SU-DHL-6 (cell line): Measurements from ENCODE around the gene B3GNT5.

Source experiments
- H2AFZ ChIP-seq: fragments of 200-600 bp; sonication (generic); 2 replicates; pipeline ENCODE4 v1.6.1; 2014; ENCODE audit warnings: low read depth, mild to moderate bottlenecking, moderate library complexity, mixed read lengths, antibody characterized with exemption, low read length; ENCODE audit not compliant: severe bottlenecking
- H3F3A ChIP-seq: fragments of 200-600 bp; shearing (Covaris generic); 2 replicates; pipeline ENCODE4 v1.6.0; 2016; ENCODE audit warnings: antibody characterized with exemption, mild to moderate bottlenecking; ENCODE audit not compliant: insufficient read depth
- H3K27ac ChIP-seq: fragments of 200-600 bp; sonication (generic); 2 replicates; pipeline ENCODE4 v1.5.1; 2016; ENCODE audit warnings: low read depth, mild to moderate bottlenecking, low read length, moderate library complexity, mixed read lengths
- H3K27me3 ChIP-seq: fragments of 200-600 bp; sonication (generic), shearing (Covaris generic); 2 replicates; pipeline ENCODE4 v1.6.0; 2014; ENCODE audit warnings: mild to moderate bottlenecking, low read length
- H3K36me3 ChIP-seq: fragments of 200-600 bp; sonication (generic); 2 replicates; pipeline ENCODE4 v1.6.1; 2014; ENCODE audit warnings: mild to moderate bottlenecking, low read length, mixed read lengths
- H3K4me2 ChIP-seq: fragments of 300-600, 200-600 bp; shearing (Covaris generic), sonication (generic); 2 replicates; pipeline ENCODE4 v1.6.0; 2014; ENCODE audit warnings: low read length, low read depth, mild to moderate bottlenecking; ENCODE audit not compliant: poor library complexity, severe bottlenecking
- H3K4me3 ChIP-seq: fragments of 200-600 bp; sonication (generic); 2 replicates; pipeline ENCODE4 v1.5.1; 2014; ENCODE audit warnings: antibody characterized with exemption, low read length, mild to moderate bottlenecking, mixed read lengths; ENCODE audit not compliant: insufficient read depth, poor library complexity, severe bottlenecking
- H3K79me2 ChIP-seq: fragments of 200-600 bp; sonication (generic); 2 replicates; pipeline ENCODE4 v1.6.1; 2014; ENCODE audit warnings: mild to moderate bottlenecking, low read length, moderate library complexity; ENCODE audit not compliant: insufficient read depth
- H3K9ac ChIP-seq: fragments of 200-600 bp; sonication (generic); 2 replicates; pipeline ENCODE4 v1.7.0; 2014; ENCODE audit warnings: mild to moderate bottlenecking, low read length
- H3K9me2 ChIP-seq: fragments of 200-600 bp; sonication (generic); replicated peaks from 2 replicates; pipeline ENCODE4 v1.6.1; 2014; ENCODE audit warnings: low read length; ENCODE audit not compliant: insufficient read depth
- H3K9me3 ChIP-seq: fragments of 200-600 bp; sonication (generic); 2 replicates; pipeline ENCODE4 v1.6.1; 2014; ENCODE audit warnings: low read length, mixed read lengths; ENCODE audit not compliant: insufficient read depth
- H4K20me1 ChIP-seq: fragments of 200-600 bp; sonication (generic); 2 replicates; pipeline ENCODE4 v1.6.1; 2014; ENCODE audit warnings: low read depth, mild to moderate bottlenecking, antibody characterized with exemption, low read length, moderate library complexity, mixed read lengths
- CTCF ChIP-seq: fragments of 200-600 bp; sonication (generic); IDR thresholded peaks from one replicate; pipeline ENCODE4 v1.5.1; 2017; ENCODE audit warnings: antibody characterized with exemption, mild to moderate bottlenecking, low read length, moderate library complexity; ENCODE audit not compliant: insufficient read depth, poor library complexity, severe bottlenecking
- EZH2phosphoT487 ChIP-seq: fragments of 200-600 bp; sonication (generic), shearing (Covaris generic); conservative IDR thresholded peaks from 2 replicates; pipeline ENCODE4 v1.6.1; 2018; ENCODE audit warnings: mild to moderate bottlenecking, antibody characterized with exemption, low read length, moderate library complexity, mixed read lengths

B3GNT5 gene

GRCh38 chr3:183313764-183314163 lies 60.7 kb downstream of the B3GNT5 start:
- H4K20me1 ChIP-seq = no peaks in the 10 kb centered on the region
- no peak overlapping the region for H3K4me2 ChIP-seq
- H3K9me2 ChIP-seq = no peaks in the 10 kb centered on the region
- no peak overlapping the region for H3K27ac ChIP-seq
- H3K9me3 ChIP-seq = no peaks in the 10 kb centered on the region
- H3F3A ChIP-seq = no peaks in the 10 kb centered on the region
- no peak overlapping the region for H2AFZ ChIP-seq
- H3K36me3 ChIP-seq = no peaks in the 10 kb centered on the region
- no peaks in the 10 kb centered on the region for H3K27me3 ChIP-seq
- H3K79me2 ChIP-seq = no peaks in the 10 kb centered on the region
- no peak overlapping the region for H3K4me3 ChIP-seq
- no peak overlapping the region for H3K9ac ChIP-seq
- TF ChIP-seq EZH2phosphoT487 (no peak), CTCF (no peak)

GRCh38 chr3:183315739-183316138 lies 62.7 kb downstream of the B3GNT5 start:
- no peak overlapping the region for H3K27ac ChIP-seq

DNA sequence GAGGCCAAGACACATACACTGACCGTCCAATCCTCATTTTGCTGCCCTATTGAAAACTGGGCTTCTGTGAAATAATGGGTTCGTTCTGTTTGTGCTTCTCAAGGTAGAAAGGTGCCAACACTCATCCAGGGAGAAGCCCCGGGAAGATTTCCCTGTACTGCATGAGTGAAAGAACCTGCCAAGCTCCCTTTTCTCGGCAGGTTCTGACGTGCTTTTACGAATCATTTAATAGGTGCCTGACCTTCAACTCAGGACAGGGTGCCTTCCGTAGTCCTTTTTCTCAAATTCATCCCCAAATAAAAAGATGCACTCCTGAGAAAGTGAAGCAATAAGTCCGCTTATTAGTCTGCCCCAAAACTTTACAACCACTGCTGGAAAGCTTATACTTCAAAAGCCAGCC lies 64.2 kb downstream of the B3GNT5 start:
- Histone ChIP-seq H3K4me2 (no peak overlapping the region), H3K36me3 (no peaks in the 10 kb centered on the region), H3K9me2 (no peaks in the 10 kb centered on the region), H3K27me3 (no peaks in the 10 kb centered on the region), H3K4me3 (no peak overlapping the region), H3K9ac (no peak overlapping the region), H2AFZ (no peak overlapping the region), H3K9me3 (no peaks in the 10 kb centered on the region), H4K20me1 (no peaks in the 10 kb centered on the region), H3K27ac (no peak overlapping the region), H3F3A (no peaks in the 10 kb centered on the region), H3K79me2 (no peaks in the 10 kb centered on the region)
- TF ChIP-seq EZH2phosphoT487 (no peak), CTCF (no peak)

More at GRCh38 chr3:183315739-183316138, 62.7 kb downstream of the B3GNT5 start:
- no peaks in the 10 kb centered on the region for H3K9me3 ChIP-seq
- H3K79me2 ChIP-seq = no peaks in the 10 kb centered on the region
- no peak overlapping the region for H3K9ac ChIP-seq
- H3F3A ChIP-seq = no peaks in the 10 kb centered on the region
- no peak overlapping the region for H2AFZ ChIP-seq
- no peaks in the 10 kb centered on the region for H3K27me3 ChIP-seq
- no peaks in the 10 kb centered on the region for H3K36me3 ChIP-seq
- no peak overlapping the region for H3K4me2 ChIP-seq
- H3K4me3 ChIP-seq = no peak overlapping the region
- TF ChIP-seq EZH2phosphoT487 = no peak
- TF ChIP-seq CTCF = no peak
- H3K9me2 ChIP-seq = no peaks in the 10 kb centered on the region
- H4K20me1 ChIP-seq = no peaks in the 10 kb centered on the region
